WTC11 (cell line): ENCODE measurements around the gene IRS2. TPM values are rescaled to one million over a fixed set of nuclear protein-coding genes. Genes with fewer than 3 reads are reported as not detected.

Experiments used
- ATAC-seq: fragments of 200-7000 bp; cut with Tn5 transposase; 2 replicates; pipeline ENCODE4 v1.10.0; 2021; ENCODE audit warnings: mild to moderate bottlenecking, moderate library complexity
- CTCF ChIA-PET: fragments of 300-600 bp; sonication (Branson Sonifier 250); formaldehyde crosslinking; loops from one replicate; lab custom pipeline; 2021; ENCODE audit warnings: antibody characterized with exemption; lab: Charles Lee
- POLR2A ChIA-PET: fragments of 350-600 bp; sonication (Branson Sonifier 250); formaldehyde crosslinking; loops from one replicate; lab custom pipeline; 2021; ENCODE audit warnings: antibody characterized with exemption; lab: Charles Lee
- DNase-seq: peaks from one replicate; pipeline ENCODE4 v3.0.0; 2021; ENCODE audit warnings: low spot score
- H3K27ac Mint-ChIP-seq: 2 replicates; pipeline ENCODE4 v1.8.0; 2021; ENCODE audit warnings: mixed read lengths
- H3K27me3 Mint-ChIP-seq: 2 replicates; pipeline ENCODE4 v1.8.0; 2021; ENCODE audit warnings: low read depth, mild to moderate bottlenecking, moderate library complexity, mixed read lengths
- H3K36me3 Mint-ChIP-seq: 2 replicates; pipeline ENCODE4 v1.8.0; 2021; ENCODE audit warnings: mixed read lengths
- H3K4me1 Mint-ChIP-seq: 2 replicates; pipeline ENCODE4 v1.8.0; 2022; ENCODE audit warnings: mixed read lengths
- H3K4me3 Mint-ChIP-seq: 2 replicates; pipeline ENCODE4 v1.8.0; 2021; ENCODE audit warnings: mild to moderate bottlenecking, moderate library complexity, mixed read lengths
- H3K9me3 Mint-ChIP-seq: 2 replicates; pipeline ENCODE4 v1.8.0; 2021; ENCODE audit warnings: mixed read lengths
- ATF2 ChIP-seq: sonication (generic); formaldehyde crosslinking; IDR thresholded peaks from 2 replicates; pipeline ENCODE4 v1.8.1; 2022; ENCODE audit warnings: low read depth, missing genetic modification reagents, borderline replicate concordance
- CTCF ChIP-seq: fragments of 200-600 bp; IDR thresholded peaks from 2 replicates; pipeline ENCODE4 v1.8.0; 2022; ENCODE audit warnings: antibody characterized with exemption
- ELF4 ChIP-seq: sonication (generic); formaldehyde crosslinking; IDR thresholded peaks from 2 replicates; pipeline ENCODE4 v1.8.1; 2022; ENCODE audit warnings: low read depth, mild to moderate bottlenecking, moderate library complexity, missing genetic modification reagents
- EMX1 ChIP-seq: fragments of 250-450 bp; sonication (Bioruptor Pico); IDR thresholded peaks from 2 replicates; pipeline ENCODE4 v1.8.0; 2021; ENCODE audit warnings: mild to moderate bottlenecking
- ERG ChIP-seq: fragments of 250-450 bp; sonication (Bioruptor Pico); IDR thresholded peaks from 2 replicates; pipeline ENCODE4 v1.8.0; 2021; ENCODE audit warnings: mild to moderate bottlenecking
- GRHL2 ChIP-seq: fragments of 250-450 bp; sonication (Bioruptor Pico); IDR thresholded peaks from 2 replicates; pipeline ENCODE4 v1.8.0; 2022; ENCODE audit warnings: mild to moderate bottlenecking, moderate library complexity; ENCODE audit not compliant: insufficient replicate concordance, severe bottlenecking
- IRF2 ChIP-seq: sonication (generic); formaldehyde crosslinking; IDR thresholded peaks from 2 replicates; pipeline ENCODE4 v1.8.0; 2022; ENCODE audit warnings: low read depth, missing genetic modification reagents, borderline replicate concordance
- JUN ChIP-seq: sonication (generic); formaldehyde crosslinking; IDR thresholded peaks from 2 replicates; pipeline ENCODE4 v1.8.0; 2023; ENCODE audit warnings: mild to moderate bottlenecking, missing genetic modification reagents
- MYBL2 ChIP-seq: sonication (generic); formaldehyde crosslinking; IDR thresholded peaks from 2 replicates; pipeline ENCODE4 v1.8.1; 2023; ENCODE audit warnings: mild to moderate bottlenecking, moderate library complexity, missing genetic modification reagents
- NFE2L1 ChIP-seq: sonication (generic); formaldehyde crosslinking; IDR thresholded peaks from 2 replicates; pipeline ENCODE4 v1.8.1; 2023; ENCODE audit warnings: missing genetic modification reagents
- NR1H2 ChIP-seq: sonication (generic); formaldehyde crosslinking; IDR thresholded peaks from 2 replicates; pipeline ENCODE4 v1.9.0; 2021; ENCODE audit warnings: mild to moderate bottlenecking, moderate library complexity, missing genetic modification reagents
- OVOL2 ChIP-seq: fragments of 250-450 bp; sonication (Bioruptor Pico); IDR thresholded peaks from 2 replicates; pipeline ENCODE4 v1.9.0; 2021; ENCODE audit warnings: mild to moderate bottlenecking, borderline replicate concordance
- PREB ChIP-seq: sonication (generic); formaldehyde crosslinking; IDR thresholded peaks from 2 replicates; pipeline ENCODE4 v1.8.1; 2022; ENCODE audit warnings: mild to moderate bottlenecking, missing genetic modification reagents, moderate library complexity, borderline replicate concordance
- SOX15 ChIP-seq: fragments of 250-450 bp; sonication (Bioruptor Pico); IDR thresholded peaks from 2 replicates; pipeline ENCODE4 v1.9.0; 2021; ENCODE audit warnings: mild to moderate bottlenecking
- TP53 ChIP-seq: sonication (generic); formaldehyde crosslinking; IDR thresholded peaks from 2 replicates; pipeline ENCODE4 v1.8.1; 2023; ENCODE audit warnings: mild to moderate bottlenecking, missing genetic modification reagents
- USF1 ChIP-seq: sonication (generic); formaldehyde crosslinking; IDR thresholded peaks from 2 replicates; pipeline ENCODE4 v1.8.0; 2022; ENCODE audit warnings: mild to moderate bottlenecking, missing genetic modification reagents
- ZBTB43 ChIP-seq: sonication (generic); formaldehyde crosslinking; IDR thresholded peaks from 2 replicates; pipeline ENCODE4 v1.8.1; 2023; ENCODE audit warnings: mild to moderate bottlenecking, missing genetic modification reagents
- ZMAT4 ChIP-seq: fragments of 250-450 bp; sonication (Bioruptor Pico); IDR thresholded peaks from 2 replicates; pipeline ENCODE4 v1.9.0; 2021; ENCODE audit warnings: mild to moderate bottlenecking
- ZNF121 ChIP-seq: sonication (generic); formaldehyde crosslinking; IDR thresholded peaks from 2 replicates; pipeline ENCODE4 v1.8.0; 2023; ENCODE audit warnings: missing genetic modification reagents
- ZNF138 ChIP-seq: sonication (generic); formaldehyde crosslinking; conservative IDR thresholded peaks from 2 replicates; pipeline ENCODE4 v1.8.1; 2022; ENCODE audit warnings: mild to moderate bottlenecking, moderate library complexity, missing genetic modification reagents
- ZNF532 ChIP-seq: fragments of 250-450 bp; sonication (Bioruptor Pico); IDR thresholded peaks from 2 replicates; pipeline ENCODE4 v1.9.0; 2021; ENCODE audit warnings: mild to moderate bottlenecking, borderline replicate concordance
- total RNA-seq: library from RNA; stranded (reverse); gene quantifications from 3 replicates; pipeline ENCODE4 v1.2.3, GENCODE V29; 2021

Gene IRS2
- total RNA-seq, 1 experiment from 2014 or later: 20.5 TPM

- POLR2A ChIA-PET: no interaction called here
- H3K4me1 Mint-ChIP-seq: peaks cover 41% of the 10 kb centered on the region
- no peak for TF ChIP-seq TP53 (CRISPR knock-in tag)
- no peak for TF ChIP-seq EMX1 (CRISPR knock-in tag)
- TF ChIP-seq ERG (CRISPR knock-in tag): no peak
- no peak for TF ChIP-seq ELF4
- no peak for TF ChIP-seq ZNF138 (CRISPR knock-in tag)
- no peak for TF ChIP-seq PREB
- TF ChIP-seq CTCF: no peak
- no peak for TF ChIP-seq ATF2 (CRISPR knock-in tag)
- no peak for TF ChIP-seq IRF2 (CRISPR knock-in tag)
- no peak for TF ChIP-seq ZBTB43 (CRISPR knock-in tag)
- no peak for TF ChIP-seq NR1H2 (CRISPR knock-in tag)
- no peak for TF ChIP-seq USF1 (CRISPR knock-in tag)
- TF ChIP-seq NFE2L1 (CRISPR knock-in tag): no peak
- no peak for TF ChIP-seq SOX15 (CRISPR knock-in tag)
- TF ChIP-seq MYBL2 (CRISPR knock-in tag): no peak
- TF ChIP-seq JUN (CRISPR knock-in tag): no peak
- TF ChIP-seq ZNF121 (CRISPR knock-in tag): no peak
Measured at GRCh38 chr13:109728061-109728460, 58.3 kb downstream of the IRS2 start.

GRCh38 chr13:109727251-109727650, 59.1 kb downstream of the IRS2 start:
- Mint-ChIP-seq H3K4me3 (no peak overlapping the region), H3K9me3 (peaks cover 12% of the 10 kb centered on the region), H3K27me3 (no peaks in the 10 kb centered on the region), H3K4me1 (peaks cover 49% of the 10 kb centered on the region), H3K36me3 (peaks cover 5% of the 10 kb centered on the region), H3K27ac (no peak overlapping the region)
- ChIA-PET POLR2A (no interaction called here), CTCF (no interaction called here)
- ATAC-seq (no peak), DNase-seq (no peak)
- TF ChIP-seq GRHL2 (CRISPR knock-in tag) (no peak), OVOL2 (CRISPR knock-in tag) (no peak), ZBTB43 (CRISPR knock-in tag) (no peak), ZNF121 (CRISPR knock-in tag) (no peak), ZNF138 (CRISPR knock-in tag) (no peak), ZNF532 (no peak), ZMAT4 (CRISPR knock-in tag) (no peak)

More at GRCh38 chr13:109728061-109728460, 58.3 kb downstream of the IRS2 start:
- CTCF ChIA-PET: interaction anchor here (0.9 kb wide), 1 partner anchor 21 kb away, joined by 3 read pairs; no protein-coding TSS in a partner anchor
- no peak for ATAC-seq
- Mint-ChIP-seq H3K27ac (no peak overlapping the region; the same call in 1 of the 2 replicates), H3K4me3 (no peak overlapping the region), H3K27me3 (no peaks in the 10 kb centered on the region), H3K9me3 (peaks cover 13% of the 10 kb centered on the region), H3K36me3 (peaks cover 6% of the 10 kb centered on the region)
- no peak for DNase-seq
